ENCODE data around the gene CHP1.

CHP1 gene

DNA sequence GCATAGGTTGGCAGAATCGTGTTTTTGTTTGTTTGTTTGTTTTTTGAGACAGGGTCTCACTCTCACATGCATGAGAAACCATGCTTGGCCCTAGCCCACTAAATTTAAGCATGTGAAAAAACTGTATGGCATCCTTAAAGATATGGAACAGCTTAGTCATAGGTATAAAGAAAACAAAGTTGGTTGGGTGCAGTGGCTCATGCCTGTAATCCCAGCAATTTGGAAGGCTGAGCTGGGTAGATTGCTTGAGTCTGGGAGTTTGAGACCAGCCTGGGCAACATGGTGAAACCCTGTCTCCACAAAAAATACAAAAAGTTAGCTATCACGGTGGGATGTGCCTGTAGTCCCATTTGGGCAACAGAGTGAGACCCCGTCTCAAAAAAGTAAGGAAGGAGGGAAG, 25.8 kb upstream of the CHP1 start:
- Histone ChIP-seq H3K9me2 (ENCODE audit: low read depth, low read length) (no peaks in the 10 kb centered on the region), H2AFZ (ENCODE audit: low read length) (no peak overlapping the region), H4K20me1 (ENCODE audit: insufficient read depth, low read length) (no peaks in the 10 kb centered on the region), H3K4me1 (ENCODE audit: insufficient read depth, low read length, severe bottlenecking) (no peaks in the 10 kb centered on the region), H3K9me3 (ENCODE audit: low read length) (no peaks in the 10 kb centered on the region), H3K9ac (ENCODE audit: low read length) (no peak overlapping the region), H3K27me3 (ENCODE audit: insufficient read depth, low read length) (no peaks in the 10 kb centered on the region), H3K4me3 (ENCODE audit: low read depth, low read length, poor library complexity, severe bottlenecking) (no peak overlapping the region), H3K27ac (ENCODE audit: low read depth, low read length, poor library complexity, severe bottlenecking) (no peak overlapping the region), H3K79me2 (ENCODE audit: insufficient read depth, low read length) (no peaks in the 10 kb centered on the region), H3K36me3 (ENCODE audit: insufficient read depth, low read length) (no peaks in the 10 kb centered on the region), H3F3A (ENCODE audit: insufficient read depth, low read length) (no peaks in the 10 kb centered on the region), H3K4me2 (ENCODE audit: low read length) (no peak overlapping the region)
- TF ChIP-seq, protein P1, sequence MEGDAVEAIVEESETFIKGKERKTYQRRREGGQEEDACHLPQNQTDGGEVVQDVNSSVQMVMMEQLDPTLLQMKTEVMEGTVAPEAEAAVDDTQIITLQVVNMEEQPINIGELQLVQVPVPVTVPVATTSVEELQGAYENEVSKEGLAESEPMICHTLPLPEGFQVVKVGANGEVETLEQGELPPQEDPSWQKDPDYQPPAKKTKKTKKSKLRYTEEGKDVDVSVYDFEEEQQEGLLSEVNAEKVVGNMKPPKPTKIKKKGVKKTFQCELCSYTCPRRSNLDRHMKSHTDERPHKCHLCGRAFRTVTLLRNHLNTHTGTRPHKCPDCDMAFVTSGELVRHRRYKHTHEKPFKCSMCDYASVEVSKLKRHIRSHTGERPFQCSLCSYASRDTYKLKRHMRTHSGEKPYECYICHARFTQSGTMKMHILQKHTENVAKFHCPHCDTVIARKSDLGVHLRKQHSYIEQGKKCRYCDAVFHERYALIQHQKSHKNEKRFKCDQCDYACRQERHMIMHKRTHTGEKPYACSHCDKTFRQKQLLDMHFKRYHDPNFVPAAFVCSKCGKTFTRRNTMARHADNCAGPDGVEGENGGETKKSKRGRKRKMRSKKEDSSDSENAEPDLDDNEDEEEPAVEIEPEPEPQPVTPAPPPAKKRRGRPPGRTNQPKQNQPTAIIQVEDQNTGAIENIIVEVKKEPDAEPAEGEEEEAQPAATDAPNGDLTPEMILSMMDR (IDR thresholded peaks at IDR 0.05; ENCODE audit: low read length), result no peak

DNA sequence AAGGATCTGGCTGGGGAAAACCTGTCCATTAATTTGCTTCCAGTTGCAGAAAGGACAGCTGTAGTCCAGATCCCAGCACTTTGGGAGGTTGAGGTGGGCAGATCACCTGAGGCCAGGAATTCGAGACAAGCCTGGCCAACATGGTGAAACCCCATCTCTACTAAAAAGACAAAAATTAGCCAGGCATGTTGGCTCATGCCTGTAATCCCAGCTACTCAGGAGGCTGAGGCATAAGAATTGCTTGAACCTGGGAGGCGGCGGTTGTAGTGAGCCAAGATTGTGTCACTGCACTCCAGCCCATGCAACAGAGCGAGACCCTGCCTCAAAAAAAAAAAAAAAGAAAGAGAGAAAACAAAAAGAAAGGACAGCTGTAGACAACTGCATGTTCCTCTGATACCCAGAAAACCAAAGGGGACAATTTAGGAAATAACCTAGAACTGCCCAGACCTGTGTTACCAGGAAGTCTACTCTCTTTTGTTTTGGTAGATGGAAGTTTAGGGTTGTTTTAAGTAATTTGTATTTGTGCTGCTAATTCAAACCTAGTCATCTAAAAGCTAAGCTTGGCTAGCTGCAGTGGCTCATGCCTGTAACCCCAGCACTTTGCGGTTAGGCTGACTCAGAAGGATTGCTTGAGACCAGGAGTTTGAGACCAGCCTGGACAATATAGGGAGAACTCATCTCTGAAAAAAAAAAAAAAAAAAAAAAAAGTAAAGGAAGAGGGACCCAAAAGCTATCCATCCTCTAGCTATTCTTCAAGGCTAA, 23.2 kb upstream of the CHP1 start:
- H4K20me1 ChIP-seq (ENCODE audit: insufficient read depth, low read length), result no peaks in the 10 kb centered on the region
- H3K4me3 ChIP-seq (ENCODE audit: low read depth, low read length, poor library complexity, severe bottlenecking), result no peak overlapping the region
- H3F3A ChIP-seq (ENCODE audit: insufficient read depth, low read length), result no peaks in the 10 kb centered on the region
- no peaks in the 10 kb centered on the region for H3K79me2 ChIP-seq (ENCODE audit: insufficient read depth, low read length)
- no peak overlapping the region for H3K4me2 ChIP-seq (ENCODE audit: low read length)
- no peak for TF ChIP-seq EZH2 (IDR thresholded peaks at IDR 0.05; ENCODE audit: borderline replicate concordance, low read length)
- TF ChIP-seq, protein P1 (IDR thresholded peaks at IDR 0.05; ENCODE audit: low read length), result no peak
- H2AFZ ChIP-seq (ENCODE audit: low read length), result no peak overlapping the region
- H3K9ac ChIP-seq (ENCODE audit: low read length), result no peak overlapping the region
- no peaks in the 10 kb centered on the region for H3K9me2 ChIP-seq (ENCODE audit: low read depth, low read length)
- no peaks in the 10 kb centered on the region for H3K27me3 ChIP-seq (ENCODE audit: insufficient read depth, low read length)
- no peaks in the 10 kb centered on the region for H3K36me3 ChIP-seq (ENCODE audit: insufficient read depth, low read length)
- H3K4me1 ChIP-seq (ENCODE audit: insufficient read depth, low read length, severe bottlenecking), result peaks cover 7% of the 10 kb centered on the region
- no peaks in the 10 kb centered on the region for H3K9me3 ChIP-seq (ENCODE audit: low read length)
- H3K27ac ChIP-seq (ENCODE audit: low read depth, low read length, poor library complexity, severe bottlenecking), result no peak overlapping the region

DNA sequence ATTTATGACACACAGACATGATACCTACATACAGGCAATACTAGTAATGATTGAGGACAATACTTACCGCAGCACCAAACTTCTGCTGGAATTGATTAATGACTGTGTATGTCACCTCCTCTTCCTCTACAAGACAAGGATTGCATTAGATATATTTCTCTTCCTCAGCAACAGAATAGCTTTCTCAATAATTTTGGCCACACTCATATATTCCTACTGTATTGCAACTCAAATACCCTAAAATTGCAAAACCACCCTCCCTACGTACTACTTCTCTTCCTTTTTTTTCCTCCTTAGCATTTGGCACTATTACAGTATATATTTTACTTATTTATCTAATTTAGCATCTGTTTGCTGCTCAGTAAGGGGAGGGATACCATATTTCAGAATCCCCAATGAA, 15.4 kb upstream of the CHP1 start:
- no peaks in the 10 kb centered on the region for H3F3A ChIP-seq (ENCODE audit: insufficient read depth, low read length)
- no peaks in the 10 kb centered on the region for H3K9me3 ChIP-seq (ENCODE audit: low read length)
- H3K9ac ChIP-seq (ENCODE audit: low read length), result no peak overlapping the region
- H3K27ac ChIP-seq (ENCODE audit: low read depth, low read length, poor library complexity, severe bottlenecking), result no peak overlapping the region
- no peak overlapping the region for H3K4me3 ChIP-seq (ENCODE audit: low read depth, low read length, poor library complexity, severe bottlenecking)
- H3K27me3 ChIP-seq (ENCODE audit: insufficient read depth, low read length), result no peaks in the 10 kb centered on the region; the same call in 1 of the 2 replicates
- no peaks in the 10 kb centered on the region for H3K36me3 ChIP-seq (ENCODE audit: insufficient read depth, low read length)
- peaks cover 7% of the 10 kb centered on the region for H3K4me1 ChIP-seq (ENCODE audit: insufficient read depth, low read length, severe bottlenecking)
- no peaks in the 10 kb centered on the region for H4K20me1 ChIP-seq (ENCODE audit: insufficient read depth, low read length)
- H3K79me2 ChIP-seq (ENCODE audit: insufficient read depth, low read length), result no peaks in the 10 kb centered on the region
- no peaks in the 10 kb centered on the region for H3K9me2 ChIP-seq (ENCODE audit: low read depth, low read length)
- TF ChIP-seq, protein P1 (IDR thresholded peaks at IDR 0.05; ENCODE audit: low read length), result no peak
- no peak for TF ChIP-seq EZH2 (IDR thresholded peaks at IDR 0.05; ENCODE audit: borderline replicate concordance, low read length)
- no peak overlapping the region for H3K4me2 ChIP-seq (ENCODE audit: low read length)
- H2AFZ ChIP-seq (ENCODE audit: low read length), result no peak overlapping the region

Measured in OCI-LY1 (cell line).